Gastrocnemius medialis (tissue), 4 donors: Measurements from ENCODE around the gene SCAP.

Experiments used
- CTCF ChIP-seq, 5 experiments: fragments of 450-650 bp in 3 of 5; fragments of 200-600 bp in 2 of 5; sonication (generic) in 2 of 5; IDR thresholded peaks in 4 of 5; conservative IDR thresholded peaks in 1 of 5; 1 replicate in 4 of 5; 2 replicates in 1 of 5; pipeline ENCODE4 v1.5.1; 2016 to 2019; ENCODE audit warnings: antibody characterized with exemption in 5 of 5, mild to moderate bottlenecking in 3 of 5, moderate library complexity in 3 of 5
- POLR2A ChIP-seq, 2 donors: fragments of 450-650 bp; IDR thresholded peaks; one replicate each; pipeline ENCODE4 v1.6.1; 2017; ENCODE audit warnings: antibody characterized with exemption in 2 of 2, mild to moderate bottlenecking in 2 of 2, moderate library complexity in 2 of 2

DNA sequence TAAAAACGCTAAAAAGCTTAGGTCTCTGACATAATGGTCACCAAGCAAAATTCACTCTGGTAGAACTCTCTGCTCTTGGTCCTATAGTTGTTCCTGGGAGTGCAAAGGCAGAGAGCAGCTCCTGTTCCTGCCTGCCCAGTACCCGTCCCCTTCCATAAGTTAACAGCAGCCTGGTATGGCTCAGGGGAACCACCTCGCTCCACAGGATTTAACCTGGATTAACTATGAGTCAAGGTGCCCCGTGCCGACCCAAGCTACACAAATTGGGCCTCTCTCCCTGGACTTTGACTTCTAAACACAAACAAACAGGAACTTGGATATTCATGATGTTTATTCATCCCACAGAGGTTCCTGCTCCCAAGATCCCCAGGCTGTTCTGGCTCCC lies 32.1 kb downstream of the SCAP start:
- TF ChIP-seq POLR2A (IDR thresholded peaks at IDR 0.05) (no peak), CTCF (IDR thresholded peaks at IDR 0.05 in 4 of 5, conservative IDR thresholded peaks at IDR 0.05 in 1 of 5) (no peak)
